HepG2 (cell line): ENCODE measurements around the gene FRAS1. TPM values are rescaled to one million over a fixed set of nuclear protein-coding genes. Genes with fewer than 3 reads are reported as not detected.

Source experiments
- ATAC-seq: fragments of 200-7000 bp; cut with Tn5 transposase; 3 replicates; pipeline ENCODE4 v1.9.1; 2020; ENCODE audit warnings: mild to moderate bottlenecking, moderate library complexity
- BruUV-seq: library from RNA; stranded (reverse); fragments of 400-500 nt; replicated peaks from 2 replicates; lab custom pipeline; 2021; lab: Mats Ljungman, UMichigan
- CTCF ChIA-PET: fragments of 300-600 bp; formaldehyde crosslinking; extraction: SDS; loops from one replicate; lab custom pipeline; 2021; ENCODE audit warnings: low total read pairs, inconsistent platforms, low intra/inter-chr PET ratio; lab: Yijun Ruan, JAX
- POLR2A ChIA-PET: fragments of 350-600 bp; sonication (Branson Sonifier 250); formaldehyde crosslinking; loops from one replicate; lab custom pipeline; 2020; ENCODE audit warnings: antibody characterized with exemption, inconsistent platforms; lab: Yijun Ruan, JAX
- DNase-seq: peaks from one replicate; pipeline ENCODE4 v3.0.0-alpha.2; 2015; ENCODE audit warnings: low spot score
- FAIRE-seq: peaks from 3 replicates; lab custom pipeline; 2011; peaks lifted over from hg19 to GRCh38; lab: Jason Lieb, UNC
- H2AFZ ChIP-seq: one replicate; pipeline ENCODE4 v1.6.1; 2011; ENCODE audit warnings: low read length, inconsistent platforms
- H3K27ac ChIP-seq: fragments of 300-600 bp; 3 replicates; pipeline ENCODE4 v1.8.0; 2011; ENCODE audit warnings: mixed run types, mild to moderate bottlenecking, mixed read lengths, low read length, inconsistent platforms; ENCODE audit not compliant: insufficient read depth; ENCODE audit errors: extremely low read length
- H3K27me3 ChIP-seq, 2 experiments: fragments of 200-600 bp in 1 of 2; 2 replicates in 1 of 2; 3 replicates in 1 of 2; pipeline versions ENCODE4 v1.6.0 to v1.8.0; 2011; ENCODE audit warnings: low read length in 2 of 2, mild to moderate bottlenecking in 2 of 2, moderate library complexity in 2 of 2, inconsistent platforms in 1 of 2; ENCODE audit not compliant: insufficient read depth in 2 of 2, control insufficient read depth in 1 of 2
- H3K36me3 ChIP-seq, 2 experiments: fragments of 200-600 bp in 1 of 2; replicated peaks in 1 of 2; 2 replicates in 1 of 2; 3 replicates in 1 of 2; pipeline versions ENCODE4 v1.5.1 to v1.8.0; 2011; ENCODE audit warnings: low read length in 2 of 2, inconsistent platforms in 1 of 2; ENCODE audit not compliant: insufficient read depth in 2 of 2, control insufficient read depth in 1 of 2
- H3K4me1 ChIP-seq: 2 replicates; pipeline ENCODE4 v1.5.1; 2012; ENCODE audit warnings: low read length, inconsistent platforms; ENCODE audit not compliant: insufficient read depth
- H3K4me2 ChIP-seq: 2 replicates; pipeline ENCODE4 v1.6.0; 2011; ENCODE audit warnings: low read depth, low read length, inconsistent platforms
- H3K4me3 ChIP-seq, 3 experiments: fragments of 200-600 bp in 1 of 3; sonication (generic), shearing (Covaris generic) in 1 of 3; replicated peaks in 1 of 3; 2 replicates each; pipeline ENCODE4 v1.5.1; 2011 to 2016; ENCODE audit warnings: low read length in 3 of 3, inconsistent platforms in 2 of 3, low read depth in 2 of 3, mild to moderate bottlenecking in 2 of 3, control low read depth in 1 of 3, mixed read lengths in 1 of 3; ENCODE audit not compliant: insufficient read depth in 1 of 3
- H3K79me2 ChIP-seq: one replicate; pipeline ENCODE4 v1.6.1; 2011; ENCODE audit warnings: low read length, inconsistent platforms; ENCODE audit not compliant: insufficient read depth
- H3K9ac ChIP-seq: 2 replicates; pipeline ENCODE4 v1.6.0; 2011; ENCODE audit warnings: mild to moderate bottlenecking, low read depth, low read length, inconsistent platforms; ENCODE audit not compliant: insufficient read depth
- H3K9me3 ChIP-seq: 2 replicates; pipeline ENCODE4 v1.5.1; 2012; ENCODE audit warnings: mild to moderate bottlenecking, low read length
- H4K20me1 ChIP-seq: 2 replicates; pipeline ENCODE4 v1.6.0; 2011; ENCODE audit warnings: inconsistent platforms, mild to moderate bottlenecking, low read length, moderate library complexity; ENCODE audit not compliant: insufficient read depth
- EED ChIP-seq: sonication (generic); formaldehyde crosslinking; IDR thresholded peaks from 2 replicates; pipeline ENCODE4 v1.5.0; 2020; ENCODE audit warnings: mild to moderate bottlenecking, missing genetic modification reagents
- EZH2 ChIP-seq: conservative IDR thresholded peaks from 2 replicates; pipeline ENCODE4 v1.6.1; 2012; ENCODE audit warnings: mild to moderate bottlenecking, low read depth, low read length, moderate library complexity
- FIP1L1 ChIP-seq: fragments of 200-400 bp; formaldehyde crosslinking; IDR thresholded peaks from 2 replicates; pipeline ENCODE4 v1.6.1; 2018; ENCODE audit warnings: low read depth, mild to moderate bottlenecking, low read length, moderate library complexity, borderline replicate concordance; ENCODE audit not compliant: insufficient read depth
- HOXD1 ChIP-seq: sonication (generic); formaldehyde crosslinking; IDR thresholded peaks from 2 replicates; pipeline ENCODE4 v1.5.0; 2020; ENCODE audit warnings: missing genetic modification reagents
- MBD4 ChIP-seq: IDR thresholded peaks from 2 replicates; pipeline ENCODE4 v1.6.1; 2012; ENCODE audit warnings: low read length, inconsistent platforms, borderline replicate concordance
- PLRG1 ChIP-seq: fragments of 450-650 bp; conservative IDR thresholded peaks from 2 replicates; pipeline ENCODE4 v1.6.1; 2016
- SP4 ChIP-seq: sonication (generic); formaldehyde crosslinking; IDR thresholded peaks from 2 replicates; pipeline ENCODE4 v1.8.1; 2023; ENCODE audit warnings: mild to moderate bottlenecking, missing genetic modification reagents
- SPEN ChIP-seq: sonication (generic); formaldehyde crosslinking; IDR thresholded peaks from 2 replicates; pipeline ENCODE4 v1.5.1; 2020; ENCODE audit warnings: low read depth, mild to moderate bottlenecking, missing genetic modification reagents
- WIZ ChIP-seq: sonication (generic); formaldehyde crosslinking; IDR thresholded peaks from 2 replicates; pipeline ENCODE4 v1.5.1; 2020; ENCODE audit warnings: mild to moderate bottlenecking, missing genetic modification reagents
- ZBTB34 ChIP-seq: sonication (generic); formaldehyde crosslinking; IDR thresholded peaks from 2 replicates; pipeline ENCODE4 v1.8.0; 2022; ENCODE audit warnings: mild to moderate bottlenecking, missing genetic modification reagents
- ZBTB8A ChIP-seq: sonication (generic); formaldehyde crosslinking; IDR thresholded peaks from 2 replicates; pipeline ENCODE4 v1.4.0; 2020; ENCODE audit warnings: mild to moderate bottlenecking, low read depth, missing genetic modification reagents, borderline replicate concordance
- ZKSCAN1 ChIP-seq: fragments of 150-350 bp; IDR thresholded peaks from 2 replicates; pipeline ENCODE4 v1.6.1; 2014; ENCODE audit warnings: low read length
- ZNF101 ChIP-seq: sonication (generic); formaldehyde crosslinking; IDR thresholded peaks from 2 replicates; pipeline ENCODE4 v1.4.0; 2020; ENCODE audit warnings: mild to moderate bottlenecking, low read depth, missing genetic modification reagents, borderline replicate concordance
- ZNF431 ChIP-seq: sonication (generic); formaldehyde crosslinking; IDR thresholded peaks from 2 replicates; pipeline ENCODE4 v1.9.0; 2022; ENCODE audit warnings: missing genetic modification reagents, low read depth, mild to moderate bottlenecking, borderline replicate concordance
- ZNF616 ChIP-seq: sonication (generic); formaldehyde crosslinking; IDR thresholded peaks from 2 replicates; pipeline ENCODE4 v1.5.0; 2020; ENCODE audit warnings: low read depth, mild to moderate bottlenecking, missing genetic modification reagents
- WGBS: methylation state at CpG from one replicate; pipeline ENCODE4 v1.1.6; 2017; ENCODE audit warnings: low lambda C conversion rate; 5-methylcytosine and 5-hydroxymethylcytosine counted together
- in situ Hi-C: cut with HindIII; loops from 2 replicates; pipeline ENCODE4 v1.10.0; 2017; ENCODE audit warnings: low pct_unique_long_range_greater_than_20kb; ENCODE audit not compliant: extremely low pct_ligation_motif_present
- intact Hi-C: fragments of 100-400 bp; cut with micrococcal nuclease; formaldehyde crosslinking; loops from one replicate; pipeline ENCODE4 v1.10.0; 2022; ENCODE audit not compliant: unreplicated experiment
- polyA plus RNA-seq, 8 experiments: library from polyadenylated mRNA; depleted of rRNA in 3 of 8; stranded (reverse) in 7 of 8; unstranded in 1 of 8; fragments of >200 nt; fragmentation: Illumina TruSeq in 4 of 8; extraction: Trizol in 4 of 8; gene quantifications; 2 replicates each; pipeline versions ENCODE4 v1.2.1 to v1.2.3, GENCODE V29; 2011 to 2016; ENCODE audit warnings: low read depth in 4 of 8, missing spikeins in 1 of 8, mixed read lengths in 1 of 8; ENCODE audit not compliant: insufficient read depth in 1 of 8
- total RNA-seq, 5 experiments: library from RNA; depleted of rRNA; stranded (reverse); fragments of >200 nt; fragmentation: Illumina TruSeq; extraction: Trizol; gene quantifications; 2 replicates each; pipeline ENCODE4 v1.2.3, GENCODE V29; 2016; ENCODE audit warnings: low read depth in 1 of 5
- TF ChIP-seq, protein P1 (sequence below): sonication (generic); formaldehyde crosslinking; IDR thresholded peaks from 2 replicates; pipeline ENCODE4 v1.5.1; 2020; ENCODE audit warnings: missing genetic modification reagents, mild to moderate bottlenecking, borderline replicate concordance

The FRAS1 gene
- total and polyA plus RNA-seq, 2 of the 13 experiments (the other 11 are each of a cell fraction or from before 2014, with no cell fraction given) = 22.5 to 31.6 TPM

- ChIA-PET CTCF (no interaction called here), POLR2A (no interaction called here)
- WGBS = 88% methylated on average over 1 of the region's 1 CpG
- H3K4me1 ChIP-seq = peaks cover 36% of the 10 kb centered on the region
- ATAC-seq (no peak), DNase-seq (no peak), FAIRE-seq (no peak)
- no peak overlapping the region for H3K4me2 ChIP-seq
- H2AFZ ChIP-seq = no peak overlapping the region
- no peak overlapping the region for H3K9ac ChIP-seq
- peaks cover 12 to 58% of the 10 kb centered on the region in 2 experiments for H3K36me3 ChIP-seq
- TF ChIP-seq ZKSCAN1 = no peak
- no peak for TF ChIP-seq SPEN (CRISPR knock-in tag)
- no peak for TF ChIP-seq ZNF431
- TF ChIP-seq EED (CRISPR knock-in tag) = no peak
- TF ChIP-seq FIP1L1 = no peak
- no peak for TF ChIP-seq ZNF101
- no peak for TF ChIP-seq HOXD1
- H4K20me1 ChIP-seq = no peaks in the 10 kb centered on the region
- intact Hi-C loops = no loop called here
- BruUV-seq = no TSS peak
- no peaks in the 10 kb centered on the region for H3K79me2 ChIP-seq
- in situ Hi-C loops = no loop called here
- H3K27me3 ChIP-seq = no peaks in the 10 kb centered on the region
- no peak overlapping the region for H3K27ac ChIP-seq
- no peaks in the 10 kb centered on the region for H3K9me3 ChIP-seq
- H3K4me3 ChIP-seq = no peak overlapping the region
Measured at GRCh38 chr4:78510108-78510507, 453.0 kb downstream of the FRAS1 start.

GRCh38 chr4:78510681-78511080, 453.6 kb downstream of the FRAS1 start:
- no peaks in the 10 kb centered on the region for H3K9me3 ChIP-seq
- intact Hi-C loops = no loop called here
- POLR2A ChIA-PET = no interaction called here

More at GRCh38 chr4:78510681-78511080, 453.6 kb downstream of the FRAS1 start:
- no peak for DNase-seq
- Histone ChIP-seq H3K4me1 (peaks cover 36% of the 10 kb centered on the region), H3K27me3 (no peaks in the 10 kb centered on the region), H4K20me1 (no peaks in the 10 kb centered on the region), H3K4me3 (no peak overlapping the region), H3K4me2 (no peak overlapping the region)
- no peak for FAIRE-seq
- CTCF ChIA-PET = no interaction called here
- in situ Hi-C loops = no loop called here
- TF ChIP-seq ZNF616 (CRISPR knock-in tag) = no peak
- no peak for TF ChIP-seq SP4 (CRISPR knock-in tag)
- TF ChIP-seq EZH2 = no peak
- no peak for TF ChIP-seq MBD4
- TF ChIP-seq ZBTB8A (CRISPR knock-in tag) = no peak
- TF ChIP-seq WIZ (CRISPR knock-in tag) = no peak
- TF ChIP-seq, protein P1, sequence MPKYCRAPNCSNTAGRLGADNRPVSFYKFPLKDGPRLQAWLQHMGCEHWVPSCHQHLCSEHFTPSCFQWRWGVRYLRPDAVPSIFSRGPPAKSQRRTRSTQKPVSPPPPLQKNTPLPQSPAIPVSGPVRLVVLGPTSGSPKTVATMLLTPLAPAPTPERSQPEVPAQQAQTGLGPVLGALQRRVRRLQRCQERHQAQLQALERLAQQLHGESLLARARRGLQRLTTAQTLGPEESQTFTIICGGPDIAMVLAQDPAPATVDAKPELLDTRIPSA (CRISPR knock-in tag) = no peak
- no peak for TF ChIP-seq PLRG1
- TF ChIP-seq ZBTB34 (CRISPR knock-in tag) = no peak
- TF ChIP-seq, all 625 proteins: peak for 0
- no peak overlapping the region for H3K9ac ChIP-seq
- H3K79me2 ChIP-seq = no peaks in the 10 kb centered on the region
- H2AFZ ChIP-seq = no peak overlapping the region
- no peak overlapping the region for H3K27ac ChIP-seq
- no TSS peak for BruUV-seq
- 78% methylated on average over 1 of the region's 1 CpG for WGBS
- no peak for ATAC-seq
- H3K36me3 ChIP-seq = peaks cover 15 to 62% of the 10 kb centered on the region in 2 experiments
